ENCODE measurements around the gene RELN. TPM values are rescaled to one million over a fixed set of nuclear protein-coding genes. Genes with fewer than 3 reads are reported as not detected.

The RELN gene
- total and polyA plus RNA-seq, 5 donors from 2014 or later, result not detected

- no peaks in the 10 kb centered on the region for H3K27me3 Mint-ChIP-seq
- no peaks in the 10 kb centered on the region for H3K4me1 ChIP-seq (ENCODE audit: control insufficient read depth, insufficient read depth, low read length, poor library complexity, severe bottlenecking)
Measured at GRCh38 chr7:103532955-103533354, 456.5 kb downstream of the RELN start.

GRCh38 chr7:103528152-103528551, 461.3 kb downstream of the RELN start:
- no peaks in the 10 kb centered on the region for H3K9me3 ChIP-seq (ENCODE audit: control insufficient read depth in 2 of 2, low read length in 2 of 2)
- H3K36me3 ChIP-seq (ENCODE audit: control insufficient read depth, insufficient read depth, low read length), result no peaks in the 10 kb centered on the region
- Mint-ChIP-seq H3K4me3 (no peak overlapping the region), H3K27ac (no peak overlapping the region), H3K4me1 (no peaks in the 10 kb centered on the region), H3K9me3 (peaks cover 0 to 3% (median 0%) of the 10 kb centered on the region in 7 donors), H3K27me3 (peaks cover 4% of the 10 kb centered on the region), H3K36me3 (no peaks in the 10 kb centered on the region)
- H3K4me1 ChIP-seq (ENCODE audit: control insufficient read depth, insufficient read depth, low read length, poor library complexity, severe bottlenecking), result no peaks in the 10 kb centered on the region
- no peak overlapping the region for H3K27ac ChIP-seq (ENCODE audit: insufficient read depth, low read length, poor library complexity, severe bottlenecking)
- DNase-seq, result no peak
- no peak overlapping the region for H3K4me3 ChIP-seq (ENCODE audit: low read depth, low read length)
- peaks cover 4% of the 10 kb centered on the region for H3K27me3 ChIP-seq (ENCODE audit: control insufficient read depth, insufficient read depth, low read length)
- no peak for ATAC-seq (ENCODE audit: low read depth in 2 of 2)

More at GRCh38 chr7:103532955-103533354, 456.5 kb downstream of the RELN start:
- Histone ChIP-seq H3K27me3 (ENCODE audit: control insufficient read depth, insufficient read depth, low read length) (peaks cover 4% of the 10 kb centered on the region), H3K36me3 (ENCODE audit: control insufficient read depth, insufficient read depth, low read length) (no peaks in the 10 kb centered on the region), H3K4me3 (ENCODE audit: low read depth, low read length) (no peak overlapping the region), H3K27ac (ENCODE audit: insufficient read depth, low read length, poor library complexity, severe bottlenecking) (no peak overlapping the region), H3K9me3 (ENCODE audit: control insufficient read depth in 2 of 2, low read length in 2 of 2) (no peaks in the 10 kb centered on the region)
- Mint-ChIP-seq H3K36me3 (no peaks in the 10 kb centered on the region), H3K27ac (no peak overlapping the region), H3K9me3 (peaks cover 0 to 3% (median 0%) of the 10 kb centered on the region in 7 donors), H3K4me1 (no peaks in the 10 kb centered on the region), H3K4me3 (no peak overlapping the region)
- ATAC-seq (ENCODE audit: low read depth in 2 of 2), result no peak
- no peak for DNase-seq

- no peak for DNase-seq
- H3K4me3 Mint-ChIP-seq, result no peak overlapping the region
- ATAC-seq (ENCODE audit: low read depth in 2 of 2), result no peak
- Histone ChIP-seq H3K27me3 (ENCODE audit: control insufficient read depth, insufficient read depth, low read length) (peaks cover 7% of the 10 kb centered on the region), H3K27ac (ENCODE audit: insufficient read depth, low read length, poor library complexity, severe bottlenecking) (no peak overlapping the region), H3K4me1 (ENCODE audit: control insufficient read depth, insufficient read depth, low read length, poor library complexity, severe bottlenecking) (no peaks in the 10 kb centered on the region), H3K36me3 (ENCODE audit: control insufficient read depth, insufficient read depth, low read length) (no peaks in the 10 kb centered on the region), H3K9me3 (ENCODE audit: control insufficient read depth in 2 of 2, low read length in 2 of 2) (no peaks in the 10 kb centered on the region), H3K4me3 (ENCODE audit: low read depth, low read length) (no peak overlapping the region)
- no peaks in the 10 kb centered on the region for H3K36me3 Mint-ChIP-seq
- H3K27me3 Mint-ChIP-seq, result peaks cover 4% of the 10 kb centered on the region
- H3K27ac Mint-ChIP-seq, result no peak overlapping the region
- no peaks in the 10 kb centered on the region for H3K9me3 Mint-ChIP-seq
- no peaks in the 10 kb centered on the region for H3K4me1 Mint-ChIP-seq
Measured at GRCh38 chr7:103525937-103526336, 463.5 kb downstream of the RELN start.

GRCh38 chr7:103524042-103524907, 465.2 kb downstream of the RELN start:
- Mint-ChIP-seq H3K36me3 (no peaks in the 10 kb centered on the region), H3K27me3 (peaks cover 4% of the 10 kb centered on the region), H3K9me3 (no peaks in the 10 kb centered on the region), H3K4me1 (no peaks in the 10 kb centered on the region), H3K4me3 (no peak overlapping the region), H3K27ac (no peak overlapping the region)
- Histone ChIP-seq H3K4me1 (ENCODE audit: control insufficient read depth, insufficient read depth, low read length, poor library complexity, severe bottlenecking) (no peaks in the 10 kb centered on the region), H3K27me3 (ENCODE audit: control insufficient read depth, insufficient read depth, low read length) (peaks cover 3% of the 10 kb centered on the region), H3K36me3 (ENCODE audit: control insufficient read depth, insufficient read depth, low read length) (no peaks in the 10 kb centered on the region), H3K4me3 (ENCODE audit: low read depth, low read length) (no peak overlapping the region), H3K9me3 (ENCODE audit: control insufficient read depth in 2 of 2, low read length in 2 of 2) (no peaks in the 10 kb centered on the region), H3K27ac (ENCODE audit: insufficient read depth, low read length, poor library complexity, severe bottlenecking) (no peak overlapping the region)
- no peak for ATAC-seq (ENCODE audit: low read depth in 2 of 2)
- peak in 1 of 3 donors; percentile 18 for DNase-seq

- H3K27ac ChIP-seq (ENCODE audit: insufficient read depth, low read length, poor library complexity, severe bottlenecking), result no peak overlapping the region
- Mint-ChIP-seq H3K4me1 (no peaks in the 10 kb centered on the region), H3K27me3 (peaks cover 8% of the 10 kb centered on the region), H3K4me3 (no peak overlapping the region), H3K36me3 (no peaks in the 10 kb centered on the region), H3K27ac (no peak overlapping the region), H3K9me3 (no peaks in the 10 kb centered on the region)
- H3K4me3 ChIP-seq (ENCODE audit: low read depth, low read length), result no peak overlapping the region
- H3K27me3 ChIP-seq (ENCODE audit: control insufficient read depth, insufficient read depth, low read length), result peaks cover 3% of the 10 kb centered on the region
- no peak for ATAC-seq (ENCODE audit: low read depth in 2 of 2)
- H3K4me1 ChIP-seq (ENCODE audit: control insufficient read depth, insufficient read depth, low read length, poor library complexity, severe bottlenecking), result no peaks in the 10 kb centered on the region
- DNase-seq, result no peak
- no peaks in the 10 kb centered on the region for H3K36me3 ChIP-seq (ENCODE audit: control insufficient read depth, insufficient read depth, low read length)
- no peaks in the 10 kb centered on the region for H3K9me3 ChIP-seq (ENCODE audit: control insufficient read depth in 2 of 2, low read length in 2 of 2)
Measured at GRCh38 chr7:103521937-103522336, 467.5 kb downstream of the RELN start.

GRCh38 chr7:103504505-103505135, 484.8 kb downstream of the RELN start:
- Mint-ChIP-seq H3K27ac (no peak overlapping the region), H3K4me3 (no peak overlapping the region), H3K4me1 (no peaks in the 10 kb centered on the region), H3K36me3 (no peaks in the 10 kb centered on the region), H3K27me3 (peaks cover 13% of the 10 kb centered on the region), H3K9me3 (peaks cover 0 to 4% (median 0%) of the 10 kb centered on the region in 7 donors)
- Histone ChIP-seq H3K9me3 (ENCODE audit: control insufficient read depth in 2 of 2, low read length in 2 of 2) (no peaks in the 10 kb centered on the region), H3K4me3 (ENCODE audit: low read depth, low read length) (no peak overlapping the region), H3K27me3 (ENCODE audit: control insufficient read depth, insufficient read depth, low read length) (peaks cover 2% of the 10 kb centered on the region), H3K27ac (ENCODE audit: insufficient read depth, low read length, poor library complexity, severe bottlenecking) (no peak overlapping the region), H3K4me1 (ENCODE audit: control insufficient read depth, insufficient read depth, low read length, poor library complexity, severe bottlenecking) (no peaks in the 10 kb centered on the region), H3K36me3 (ENCODE audit: control insufficient read depth, insufficient read depth, low read length) (no peaks in the 10 kb centered on the region)
- no peak for ATAC-seq (ENCODE audit: low read depth in 2 of 2)
- DNase-seq, result no peak

GRCh38 chr7:103501206-103501605, 488.3 kb downstream of the RELN start:
- Histone ChIP-seq H3K27ac (ENCODE audit: insufficient read depth, low read length, poor library complexity, severe bottlenecking) (no peak overlapping the region), H3K4me3 (ENCODE audit: low read depth, low read length) (no peak overlapping the region), H3K27me3 (ENCODE audit: control insufficient read depth, insufficient read depth, low read length) (peaks cover 4% of the 10 kb centered on the region), H3K9me3 (ENCODE audit: control insufficient read depth in 2 of 2, low read length in 2 of 2) (no peaks in the 10 kb centered on the region), H3K4me1 (ENCODE audit: control insufficient read depth, insufficient read depth, low read length, poor library complexity, severe bottlenecking) (no peaks in the 10 kb centered on the region), H3K36me3 (ENCODE audit: control insufficient read depth, insufficient read depth, low read length) (no peaks in the 10 kb centered on the region)
- no peaks in the 10 kb centered on the region for H3K9me3 Mint-ChIP-seq
- DNase-seq, result no peak
- no peak for ATAC-seq (ENCODE audit: low read depth in 2 of 2)
- H3K36me3 Mint-ChIP-seq, result no peaks in the 10 kb centered on the region
- H3K27ac Mint-ChIP-seq, result no peak overlapping the region
- peaks cover 8% of the 10 kb centered on the region for H3K27me3 Mint-ChIP-seq
- H3K4me3 Mint-ChIP-seq, result no peak overlapping the region
- no peaks in the 10 kb centered on the region for H3K4me1 Mint-ChIP-seq

Data from CD4-positive, CD25-positive, alpha-beta regulatory T cell (primary cell).